Fibroblast of lung (primary cell): ENCODE measurements around the gene SYTL3. TPM values are rescaled to one million over a fixed set of nuclear protein-coding genes. Genes with fewer than 3 reads are reported as not detected.
"Not testable (repeated sequence)": the region's sequence is repeated elsewhere in the genome, so short reads cannot be mapped to it uniquely, and the experiment has no call there.

Experiments
- DNase-seq, 2 donors: peaks; one replicate each; pipeline versions ENCODE4 v3.0.0 to v3.0.0-alpha.2; 2010; ENCODE audit warnings: low read depth in 2 of 2
- H2AFZ ChIP-seq: 2 replicates; pipeline ENCODE4 v1.5.1; 2012; ENCODE audit warnings: low read length, control low read depth, inconsistent platforms
- H3K27ac ChIP-seq: 2 replicates; pipeline ENCODE4 v1.5.1; 2011; ENCODE audit warnings: low read length, control low read depth; ENCODE audit not compliant: insufficient read depth
- H3K27me3 ChIP-seq: 2 replicates; pipeline ENCODE4 v1.5.1; 2011; ENCODE audit warnings: mild to moderate bottlenecking, low read length; ENCODE audit not compliant: control insufficient read depth, insufficient read depth
- H3K36me3 ChIP-seq: 2 replicates; pipeline ENCODE4 v1.5.1; 2011; ENCODE audit warnings: low read length; ENCODE audit not compliant: control insufficient read depth, insufficient read depth
- H3K4me1 ChIP-seq: 2 replicates; pipeline ENCODE4 v1.5.1; 2011; ENCODE audit warnings: low read length; ENCODE audit not compliant: control insufficient read depth, insufficient read depth; ENCODE audit errors: extremely low read depth
- H3K4me2 ChIP-seq: 2 replicates; pipeline ENCODE4 v1.5.1; 2011; ENCODE audit warnings: low read length, control low read depth; ENCODE audit not compliant: insufficient read depth; ENCODE audit errors: extremely low read depth
- H3K4me3 ChIP-seq, 4 experiments: fragments of 200-600 bp in 1 of 4; sonication (generic) in 1 of 4; replicated peaks in 1 of 4; 2 replicates each; pipeline ENCODE4 v1.5.1; 2011 to 2016; ENCODE audit warnings: low read length in 4 of 4, low read depth in 3 of 4, mild to moderate bottlenecking in 3 of 4, control low read depth in 2 of 4, inconsistent platforms in 1 of 4, mixed read lengths in 1 of 4; ENCODE audit not compliant: insufficient read depth in 1 of 4; ENCODE audit errors: control extremely low read depth in 1 of 4
- H3K79me2 ChIP-seq: 2 replicates; pipeline ENCODE4 v1.5.1; 2012; ENCODE audit warnings: mild to moderate bottlenecking, low read length, inconsistent platforms; ENCODE audit not compliant: control insufficient read depth, insufficient read depth
- H3K9ac ChIP-seq: 2 replicates; pipeline ENCODE4 v1.5.1; 2011; ENCODE audit warnings: mild to moderate bottlenecking, low read length, control low read depth; ENCODE audit not compliant: insufficient read depth
- H3K9me3 ChIP-seq: 2 replicates; pipeline ENCODE4 v1.5.1; 2012; ENCODE audit warnings: low read depth, low read length; ENCODE audit not compliant: control insufficient read depth, insufficient read depth
- H4K20me1 ChIP-seq: 2 replicates; pipeline ENCODE4 v1.5.1; 2011; ENCODE audit warnings: low read length; ENCODE audit not compliant: control insufficient read depth, insufficient read depth; ENCODE audit errors: extremely low read depth
- EZH2 ChIP-seq: IDR thresholded peaks from 2 replicates; pipeline ENCODE4 v1.5.1; 2012; ENCODE audit warnings: low read length, control low read depth, mild to moderate bottlenecking; ENCODE audit errors: missing control alignments
- polyA plus RNA-seq, 2 donors: library from polyadenylated mRNA; depleted of rRNA in 1 of 2; stranded (reverse) in 1 of 2; unstranded in 1 of 2; fragments of >200 nt; gene quantifications; 2 replicates each; pipeline ENCODE4 v1.2.1, GENCODE V29; 2011 to 2012; ENCODE audit warnings: missing spikeins in 1 of 2
- total RNA-seq: library from RNA; depleted of rRNA; stranded (reverse); fragments of >200 nt; gene quantifications from 2 replicates; pipeline ENCODE4 v1.2.1, GENCODE V29; 2014
- TF ChIP-seq, protein P1 (sequence below), 2 donors: IDR thresholded peaks in 1 of 2; conservative IDR thresholded peaks in 1 of 2; 1 replicate in 1 of 2; 2 replicates in 1 of 2; pipeline ENCODE4 v1.5.1; 2011 to 2012; ENCODE audit warnings: low read length in 2 of 2, control low read depth in 1 of 2, inconsistent platforms in 1 of 2, low read depth in 1 of 2, mild to moderate bottlenecking in 1 of 2

SYTL3 gene
- total and polyA plus RNA-seq, 2 donors (not counting 1 experiment from before 2014, with no cell fraction given) = 0.76 to 4.6 TPM

DNA sequence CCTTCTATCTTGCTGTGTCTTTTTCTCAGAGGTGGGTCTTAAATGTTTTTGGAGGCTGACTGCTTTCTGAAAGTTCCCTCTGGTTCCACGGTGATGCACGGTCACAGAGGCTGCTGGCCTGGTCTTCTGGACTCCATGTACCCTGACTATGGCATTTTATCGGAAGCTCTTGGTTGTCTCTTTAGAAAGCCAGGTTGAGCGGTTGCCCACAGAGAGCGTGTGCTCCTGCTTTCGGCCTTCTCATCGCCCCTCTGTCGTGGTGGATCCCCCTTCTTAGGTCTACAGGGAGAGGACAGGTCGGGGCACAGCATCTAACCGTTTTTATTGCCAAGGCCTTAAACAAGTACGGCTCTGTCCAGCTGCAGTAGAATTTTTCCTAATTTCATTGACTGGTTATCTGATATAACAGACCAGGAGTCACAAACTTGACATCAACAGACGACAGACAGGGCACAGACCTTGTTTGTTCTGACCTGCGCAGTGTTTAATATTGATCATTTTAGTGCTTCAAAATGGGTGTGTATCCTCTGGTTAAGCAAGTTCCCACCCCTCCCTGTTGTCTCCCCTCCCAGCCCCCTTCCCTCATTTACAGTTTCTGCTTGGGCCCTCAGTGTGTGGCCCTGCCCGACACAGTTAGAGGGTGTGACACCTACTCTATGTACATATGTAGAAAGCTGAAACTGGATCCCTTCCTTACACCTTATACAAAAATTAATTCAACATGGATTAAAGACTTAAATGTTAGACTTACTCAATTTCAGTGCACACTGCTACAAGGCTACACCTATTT is 24.7 kb downstream of the SYTL3 start:
- no peak for DNase-seq
- Histone ChIP-seq H3K9me3 (no peaks in the 10 kb centered on the region), H3K4me3 (no peak overlapping the region), H4K20me1 (no peaks in the 10 kb centered on the region), H3K9ac (no peak overlapping the region), H3K4me2 (no peak overlapping the region), H3K36me3 (no peaks in the 10 kb centered on the region), H2AFZ (no peak overlapping the region), H3K79me2 (no peaks in the 10 kb centered on the region), H3K27me3 (no peaks in the 10 kb centered on the region), H3K4me1 (no peaks in the 10 kb centered on the region), H3K27ac (no peak overlapping the region)
- TF ChIP-seq, protein P1, sequence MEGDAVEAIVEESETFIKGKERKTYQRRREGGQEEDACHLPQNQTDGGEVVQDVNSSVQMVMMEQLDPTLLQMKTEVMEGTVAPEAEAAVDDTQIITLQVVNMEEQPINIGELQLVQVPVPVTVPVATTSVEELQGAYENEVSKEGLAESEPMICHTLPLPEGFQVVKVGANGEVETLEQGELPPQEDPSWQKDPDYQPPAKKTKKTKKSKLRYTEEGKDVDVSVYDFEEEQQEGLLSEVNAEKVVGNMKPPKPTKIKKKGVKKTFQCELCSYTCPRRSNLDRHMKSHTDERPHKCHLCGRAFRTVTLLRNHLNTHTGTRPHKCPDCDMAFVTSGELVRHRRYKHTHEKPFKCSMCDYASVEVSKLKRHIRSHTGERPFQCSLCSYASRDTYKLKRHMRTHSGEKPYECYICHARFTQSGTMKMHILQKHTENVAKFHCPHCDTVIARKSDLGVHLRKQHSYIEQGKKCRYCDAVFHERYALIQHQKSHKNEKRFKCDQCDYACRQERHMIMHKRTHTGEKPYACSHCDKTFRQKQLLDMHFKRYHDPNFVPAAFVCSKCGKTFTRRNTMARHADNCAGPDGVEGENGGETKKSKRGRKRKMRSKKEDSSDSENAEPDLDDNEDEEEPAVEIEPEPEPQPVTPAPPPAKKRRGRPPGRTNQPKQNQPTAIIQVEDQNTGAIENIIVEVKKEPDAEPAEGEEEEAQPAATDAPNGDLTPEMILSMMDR (conservative IDR thresholded peaks at IDR 0.05 in 1 of 2, IDR thresholded peaks at IDR 0.05 in 1 of 2; ENCODE audit: low read depth in 1 of 2, low read length in 2 of 2) = no peak
- TF ChIP-seq EZH2 = no peak

DNA sequence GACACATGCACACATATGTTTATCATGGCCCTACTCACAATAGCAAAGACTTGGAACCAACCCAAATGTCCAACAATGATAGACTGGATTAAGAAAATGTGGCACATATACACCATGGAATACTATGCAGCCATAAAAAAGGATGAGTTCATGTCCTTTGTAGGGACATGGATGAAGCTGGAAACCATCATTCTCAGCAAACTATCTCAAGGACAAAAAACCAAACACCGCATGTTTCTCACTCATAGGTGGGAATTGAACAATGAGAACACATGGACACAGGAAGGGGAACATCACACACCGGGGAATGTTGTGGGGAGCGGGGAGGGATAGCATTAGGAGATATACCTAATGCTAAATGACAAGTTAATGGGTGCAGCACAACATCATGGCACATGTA is 27.2 kb downstream of the SYTL3 start:
- H3K4me2 ChIP-seq, H3K4me1 ChIP-seq, H2AFZ ChIP-seq, H3K79me2 ChIP-seq, H3K9me3 ChIP-seq, H3K9ac ChIP-seq, H3K36me3 ChIP-seq, H3K27ac ChIP-seq, H3K4me3 ChIP-seq, H4K20me1 ChIP-seq, DNase-seq, H3K27me3 ChIP-seq: not testable (repeated sequence)

DNA sequence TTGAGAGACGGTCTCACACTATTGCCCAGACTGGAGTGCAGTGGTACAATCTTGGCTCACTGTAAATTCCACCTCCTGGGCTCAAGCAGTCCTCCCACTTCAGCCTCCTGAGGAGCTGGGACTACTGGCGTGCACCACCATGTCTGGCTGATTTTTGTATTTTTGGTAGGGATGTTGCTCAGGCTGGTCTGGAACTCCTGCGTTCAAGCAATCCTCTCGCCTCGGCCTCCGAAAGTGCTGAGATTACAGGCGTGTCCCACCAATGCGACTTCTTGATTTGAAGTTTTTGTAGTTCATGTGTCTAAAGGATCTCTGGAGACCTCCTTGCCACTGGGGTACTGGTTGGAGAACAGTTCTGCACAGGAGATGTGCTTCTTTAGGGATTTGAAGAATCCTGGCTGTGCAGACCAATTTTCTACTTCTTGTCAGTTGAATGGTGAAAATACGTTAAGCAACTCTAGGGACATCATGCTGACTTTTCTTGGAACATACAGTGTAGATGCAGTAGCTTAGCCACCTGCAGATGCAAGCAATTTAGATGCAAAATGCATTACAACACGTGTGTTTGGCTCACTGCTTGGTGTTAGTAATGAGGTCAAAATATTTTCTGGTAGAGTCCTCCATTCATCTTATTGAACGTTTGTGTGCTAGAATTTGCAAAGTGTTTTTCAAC is 28.2 kb downstream of the SYTL3 start:
- H3K36me3 ChIP-seq = no peaks in the 10 kb centered on the region
- H3K79me2 ChIP-seq = no peaks in the 10 kb centered on the region
- no peak overlapping the region for H3K27ac ChIP-seq
- H3K4me2 ChIP-seq = no peak overlapping the region
- no peaks in the 10 kb centered on the region for H3K4me1 ChIP-seq
- TF ChIP-seq EZH2 = no peak
- TF ChIP-seq, protein P1 (conservative IDR thresholded peaks at IDR 0.05 in 1 of 2, IDR thresholded peaks at IDR 0.05 in 1 of 2; ENCODE audit: low read depth in 1 of 2, low read length in 2 of 2) = no peak
- no peak for DNase-seq
- H4K20me1 ChIP-seq = no peaks in the 10 kb centered on the region
- H3K9ac ChIP-seq = no peak overlapping the region
- H3K27me3 ChIP-seq = no peaks in the 10 kb centered on the region
- H3K9me3 ChIP-seq = no peaks in the 10 kb centered on the region
- H2AFZ ChIP-seq = no peak overlapping the region
- H3K4me3 ChIP-seq = no peak overlapping the region
